Esophagus squamous epithelium (tissue), 4 donors: ENCODE results near the gene PPHLN1.

ENCODE experiments used
- POLR2A ChIP-seq, 4 donors: fragments of 450-650 bp; IDR thresholded peaks; one replicate each; pipeline ENCODE4 v1.6.1; 2017; ENCODE audit warnings: antibody characterized with exemption in 4 of 4, mild to moderate bottlenecking in 4 of 4, moderate library complexity in 3 of 4
- TF ChIP-seq, protein P1 (sequence below), 6 experiments: fragments of 450-650 bp in 4 of 6; fragments of 200-600 bp in 2 of 6; sonication (generic) in 2 of 6; IDR thresholded peaks; one replicate each; pipeline ENCODE4 v1.5.1; 2016 to 2019; ENCODE audit warnings: antibody characterized with exemption in 6 of 6, mild to moderate bottlenecking in 4 of 6, moderate library complexity in 4 of 6

GRCh38 chr12:42315108-42315507 lies 10.9 kb upstream of the PPHLN1 start:
- TF ChIP-seq, protein P1, sequence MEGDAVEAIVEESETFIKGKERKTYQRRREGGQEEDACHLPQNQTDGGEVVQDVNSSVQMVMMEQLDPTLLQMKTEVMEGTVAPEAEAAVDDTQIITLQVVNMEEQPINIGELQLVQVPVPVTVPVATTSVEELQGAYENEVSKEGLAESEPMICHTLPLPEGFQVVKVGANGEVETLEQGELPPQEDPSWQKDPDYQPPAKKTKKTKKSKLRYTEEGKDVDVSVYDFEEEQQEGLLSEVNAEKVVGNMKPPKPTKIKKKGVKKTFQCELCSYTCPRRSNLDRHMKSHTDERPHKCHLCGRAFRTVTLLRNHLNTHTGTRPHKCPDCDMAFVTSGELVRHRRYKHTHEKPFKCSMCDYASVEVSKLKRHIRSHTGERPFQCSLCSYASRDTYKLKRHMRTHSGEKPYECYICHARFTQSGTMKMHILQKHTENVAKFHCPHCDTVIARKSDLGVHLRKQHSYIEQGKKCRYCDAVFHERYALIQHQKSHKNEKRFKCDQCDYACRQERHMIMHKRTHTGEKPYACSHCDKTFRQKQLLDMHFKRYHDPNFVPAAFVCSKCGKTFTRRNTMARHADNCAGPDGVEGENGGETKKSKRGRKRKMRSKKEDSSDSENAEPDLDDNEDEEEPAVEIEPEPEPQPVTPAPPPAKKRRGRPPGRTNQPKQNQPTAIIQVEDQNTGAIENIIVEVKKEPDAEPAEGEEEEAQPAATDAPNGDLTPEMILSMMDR (IDR thresholded peaks at IDR 0.05), result no peak
- TF ChIP-seq POLR2A (IDR thresholded peaks at IDR 0.05), result no peak
